Hepatocyte (in vitro differentiated cells): ENCODE data around the gene MC1R. TPM values are rescaled to one million over a fixed set of nuclear protein-coding genes. Genes with fewer than 3 reads are reported as not detected.
A peak's percentile ranks its signal among the peaks of the same experiment; 100 is the strongest.

ENCODE experiments used
- DNase-seq: peaks from one replicate; pipeline ENCODE4 v3.0.0-alpha.2; 2016; ENCODE audit warnings: low spot score
- H2AFZ ChIP-seq: fragments of 200-600 bp; sonication (generic); 2 replicates; pipeline ENCODE4 v1.6.0; 2016; ENCODE audit warnings: antibody characterized with exemption, mild to moderate bottlenecking
- H3K27ac ChIP-seq: fragments of 200-600 bp; sonication (generic); 2 replicates; pipeline ENCODE4 v1.5.1; 2016; ENCODE audit warnings: mild to moderate bottlenecking
- H3K27me3 ChIP-seq: fragments of 200-600 bp; sonication (generic); 2 replicates; pipeline ENCODE4 v1.6.1; 2016
- H3K36me3 ChIP-seq: fragments of 200-600 bp; sonication (generic); replicated peaks from 2 replicates; pipeline ENCODE4 v1.5.1; 2016; ENCODE audit warnings: low read depth; ENCODE audit not compliant: insufficient read depth
- H3K4me1 ChIP-seq: fragments of 200-600 bp; sonication (generic); 2 replicates; pipeline ENCODE4 v1.5.1; 2016; ENCODE audit warnings: mild to moderate bottlenecking, moderate library complexity; ENCODE audit not compliant: insufficient read depth
- H3K4me2 ChIP-seq: fragments of 200-600 bp; sonication (generic); 2 replicates; pipeline ENCODE4 v1.6.0; 2016
- H3K4me3 ChIP-seq: fragments of 200-600 bp; sonication (generic); 2 replicates; pipeline ENCODE4 v1.5.1; 2016; ENCODE audit warnings: mild to moderate bottlenecking
- H3K79me2 ChIP-seq: fragments of 200-600 bp; sonication (generic); 2 replicates; pipeline ENCODE4 v1.6.0; 2017; ENCODE audit warnings: mild to moderate bottlenecking
- H3K9me2 ChIP-seq: fragments of 200-600 bp; sonication (generic); replicated peaks from 2 replicates; pipeline ENCODE4 v1.6.0; 2017; ENCODE audit warnings: mild to moderate bottlenecking; ENCODE audit not compliant: insufficient read depth
- H3K9me3 ChIP-seq: fragments of 200-600 bp; sonication (generic); 2 replicates; pipeline ENCODE4 v1.5.1; 2016; ENCODE audit warnings: low read depth, mild to moderate bottlenecking
- H4K20me1 ChIP-seq: fragments of 200-600 bp; sonication (generic); 2 replicates; pipeline ENCODE4 v1.6.0; 2016; ENCODE audit warnings: mild to moderate bottlenecking; ENCODE audit not compliant: insufficient read depth, poor library complexity, severe bottlenecking
- EZH2 ChIP-seq: fragments of 200-600 bp; sonication (generic); IDR thresholded peaks from 2 replicates; pipeline ENCODE4 v1.6.1; 2016; ENCODE audit warnings: antibody characterized with exemption, mild to moderate bottlenecking, borderline replicate concordance
- EZH2phosphoT487 ChIP-seq: fragments of 200-600 bp; sonication (generic); IDR thresholded peaks from one replicate; pipeline ENCODE4 v1.6.1; 2018; ENCODE audit warnings: antibody characterized with exemption, mild to moderate bottlenecking, low read depth, moderate library complexity; ENCODE audit not compliant: unreplicated experiment, severe bottlenecking
- WGBS: methylation state at CpG from one replicate; pipeline ENCODE4 v1.1.6; 2016; ENCODE audit warnings: low lambda C conversion rate; ENCODE audit errors: missing lambda C conversion rate; 5-methylcytosine and 5-hydroxymethylcytosine counted together
- polyA plus RNA-seq: library from polyadenylated mRNA; unstranded; fragments of >200 nt; fragmentation: Nextera tagmentation; extraction: Ambion mirVana; gene quantifications from 2 replicates; pipeline ENCODE4 v1.2.1, GENCODE V29; 2016
- total RNA-seq: library from RNA; depleted of rRNA; stranded (reverse); fragments of >200 nt; gene quantifications from 2 replicates; pipeline ENCODE4 v1.2.3, GENCODE V29; 2014
- TF ChIP-seq, protein P1 (sequence below): fragments of 200-600 bp; sonication (generic); IDR thresholded peaks from 2 replicates; pipeline ENCODE4 v1.5.1; 2016; ENCODE audit warnings: antibody characterized with exemption, mild to moderate bottlenecking; ENCODE audit not compliant: poor library complexity

Gene MC1R
- total and polyA plus RNA-seq, 2 experiments from 2014 or later, result 3.4 to 4.2 TPM

DNA sequence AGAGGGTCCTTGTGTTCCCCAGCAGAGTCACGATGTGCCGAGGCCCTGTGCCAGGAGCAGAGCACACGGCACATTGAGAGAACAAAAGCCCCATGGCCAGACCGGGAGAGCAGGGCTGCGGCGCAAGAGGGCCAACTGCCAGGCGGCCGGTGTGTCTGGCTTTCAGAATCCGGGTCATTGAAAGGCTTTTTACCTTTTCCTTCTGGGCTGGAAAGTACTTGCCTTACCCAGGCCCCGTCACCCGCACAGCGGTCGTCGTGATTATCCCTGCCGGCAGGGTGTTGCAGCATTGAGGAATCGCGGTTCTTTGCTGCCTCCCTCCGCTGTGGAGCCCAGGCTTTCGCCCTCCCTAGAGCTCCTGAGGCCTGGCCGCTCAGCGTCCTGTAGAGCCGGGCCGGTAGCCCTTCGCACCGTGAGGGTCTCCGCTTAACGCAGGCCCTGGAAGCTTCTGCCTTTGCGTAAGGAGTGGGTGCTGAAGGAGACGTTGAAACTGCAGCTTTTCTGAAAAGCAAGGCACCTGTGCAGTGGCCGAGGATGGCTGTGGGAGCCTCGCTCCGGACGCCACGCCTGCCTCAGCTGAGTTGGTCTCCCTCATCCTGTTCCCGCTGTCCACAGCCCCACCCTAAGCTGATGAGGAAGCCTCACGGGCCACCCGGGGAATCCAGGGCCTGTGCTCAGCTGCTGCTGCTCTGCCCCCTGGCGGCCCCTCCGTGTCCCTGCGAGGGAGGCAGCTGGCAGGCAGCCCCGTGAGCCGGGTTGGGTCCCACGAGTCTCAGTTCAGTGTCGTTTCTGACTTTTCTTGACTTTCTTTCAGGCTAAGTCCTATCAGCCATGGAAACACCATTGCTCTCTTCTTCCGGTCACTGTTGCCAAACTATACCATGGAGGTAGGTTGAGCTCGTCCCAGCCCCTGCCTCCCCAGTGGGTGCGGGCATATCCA, 8.6 kb upstream of the MC1R start:
- H3K4me2 ChIP-seq, result no peak overlapping the region
- H3K9me2 ChIP-seq, result no peaks in the 10 kb centered on the region
- H3K36me3 ChIP-seq, result no peaks in the 10 kb centered on the region
- DNase-seq, result peak; percentile 84
- H3K79me2 ChIP-seq, result no peaks in the 10 kb centered on the region
- H3K4me1 ChIP-seq, result no peaks in the 10 kb centered on the region
- no peak overlapping the region for H3K4me3 ChIP-seq
- H2AFZ ChIP-seq, result no peak overlapping the region
- WGBS, result 78% methylated on average over 46 of the region's 47 CpGs
- H4K20me1 ChIP-seq, result no peaks in the 10 kb centered on the region
- H3K27me3 ChIP-seq, result no peaks in the 10 kb centered on the region
- H3K27ac ChIP-seq, result no peak overlapping the region
- TF ChIP-seq EZH2, result no peak
- TF ChIP-seq, protein P1, sequence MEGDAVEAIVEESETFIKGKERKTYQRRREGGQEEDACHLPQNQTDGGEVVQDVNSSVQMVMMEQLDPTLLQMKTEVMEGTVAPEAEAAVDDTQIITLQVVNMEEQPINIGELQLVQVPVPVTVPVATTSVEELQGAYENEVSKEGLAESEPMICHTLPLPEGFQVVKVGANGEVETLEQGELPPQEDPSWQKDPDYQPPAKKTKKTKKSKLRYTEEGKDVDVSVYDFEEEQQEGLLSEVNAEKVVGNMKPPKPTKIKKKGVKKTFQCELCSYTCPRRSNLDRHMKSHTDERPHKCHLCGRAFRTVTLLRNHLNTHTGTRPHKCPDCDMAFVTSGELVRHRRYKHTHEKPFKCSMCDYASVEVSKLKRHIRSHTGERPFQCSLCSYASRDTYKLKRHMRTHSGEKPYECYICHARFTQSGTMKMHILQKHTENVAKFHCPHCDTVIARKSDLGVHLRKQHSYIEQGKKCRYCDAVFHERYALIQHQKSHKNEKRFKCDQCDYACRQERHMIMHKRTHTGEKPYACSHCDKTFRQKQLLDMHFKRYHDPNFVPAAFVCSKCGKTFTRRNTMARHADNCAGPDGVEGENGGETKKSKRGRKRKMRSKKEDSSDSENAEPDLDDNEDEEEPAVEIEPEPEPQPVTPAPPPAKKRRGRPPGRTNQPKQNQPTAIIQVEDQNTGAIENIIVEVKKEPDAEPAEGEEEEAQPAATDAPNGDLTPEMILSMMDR, result peak; percentile 70
- TF ChIP-seq EZH2phosphoT487, result no peak
- no peaks in the 10 kb centered on the region for H3K9me3 ChIP-seq

DNA sequence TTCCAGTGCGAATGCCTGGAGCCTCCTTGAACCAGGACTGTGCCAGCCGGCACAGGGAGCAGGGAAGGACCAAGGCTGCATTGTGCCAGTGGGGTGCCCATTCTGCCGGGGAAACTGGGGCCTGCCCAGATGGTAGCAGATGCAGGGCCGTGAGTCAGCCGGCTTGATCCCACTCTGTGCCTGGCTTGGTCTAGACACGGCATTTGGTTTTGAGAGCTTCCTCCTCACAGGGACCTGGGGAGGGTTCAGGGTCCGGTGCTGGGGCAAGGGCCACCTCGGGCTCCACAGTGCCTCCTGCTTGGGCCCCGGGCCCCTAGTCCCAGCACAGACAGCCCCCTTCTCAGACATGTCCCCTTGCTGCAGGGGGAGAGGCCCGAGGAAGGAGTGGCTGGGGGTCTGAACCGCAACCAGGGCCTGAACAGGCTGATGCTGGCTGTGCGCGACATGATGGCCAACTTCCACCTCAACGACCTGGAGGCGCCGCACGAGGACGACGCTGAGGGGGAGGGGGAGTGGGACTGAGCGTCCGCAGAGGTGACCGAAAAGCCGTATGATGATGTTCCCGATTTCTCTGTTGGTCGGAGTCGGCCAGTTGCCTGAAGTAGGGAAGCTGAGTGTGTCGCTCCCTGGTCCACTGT, 7.8 kb upstream of the MC1R start:
- Histone ChIP-seq H3K4me1 (no peaks in the 10 kb centered on the region), H3K27me3 (no peaks in the 10 kb centered on the region), H2AFZ (no peak overlapping the region), H3K4me3 (no peak overlapping the region), H3K79me2 (no peaks in the 10 kb centered on the region), H3K36me3 (no peaks in the 10 kb centered on the region), H3K9me3 (no peaks in the 10 kb centered on the region), H3K9me2 (no peaks in the 10 kb centered on the region), H4K20me1 (no peaks in the 10 kb centered on the region), H3K4me2 (no peak overlapping the region), H3K27ac (no peak overlapping the region)
- TF ChIP-seq, protein P1, result no peak
- TF ChIP-seq EZH2 (no peak), EZH2phosphoT487 (no peak)
- DNase-seq, result no peak
- 96% methylated on average over 26 of the region's 27 CpGs for WGBS

DNA sequence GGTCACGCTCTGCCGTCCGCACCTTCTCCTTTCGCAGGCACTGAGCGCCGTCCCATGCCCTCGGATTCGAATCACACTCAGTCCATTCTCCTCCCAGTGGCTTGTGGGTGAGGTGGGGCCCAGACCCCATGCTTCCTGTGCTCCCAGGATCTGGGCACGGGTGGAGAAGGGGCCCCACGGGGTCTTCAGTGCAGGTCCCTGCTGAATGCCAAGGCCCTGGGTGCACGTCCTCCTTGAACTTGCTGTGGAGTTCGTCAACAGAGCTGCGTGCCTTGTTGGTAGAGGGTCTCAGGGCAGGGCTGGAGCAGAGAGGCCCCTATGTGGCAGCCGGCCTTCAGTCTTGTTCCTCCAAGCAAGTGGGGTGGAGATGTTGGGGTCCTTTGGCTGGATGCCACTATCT, 7.3 kb upstream of the MC1R start:
- no peaks in the 10 kb centered on the region for H3K27me3 ChIP-seq
- DNase-seq, result no peak
- H3K27ac ChIP-seq, result no peak overlapping the region
- WGBS, result 97% methylated on average over 14 of the region's 14 CpGs
- no peaks in the 10 kb centered on the region for H3K9me2 ChIP-seq
- no peak for TF ChIP-seq EZH2
- TF ChIP-seq EZH2phosphoT487, result no peak
- TF ChIP-seq, protein P1, result no peak
- no peaks in the 10 kb centered on the region for H3K9me3 ChIP-seq
- no peak overlapping the region for H3K4me2 ChIP-seq
- no peak overlapping the region for H2AFZ ChIP-seq
- no peaks in the 10 kb centered on the region for H3K4me1 ChIP-seq
- H3K79me2 ChIP-seq, result no peaks in the 10 kb centered on the region
- no peaks in the 10 kb centered on the region for H4K20me1 ChIP-seq
- no peaks in the 10 kb centered on the region for H3K36me3 ChIP-seq
- H3K4me3 ChIP-seq, result no peak overlapping the region
